HUES6 (cell line): ENCODE measurements around the gene BIN1.

Experiments used
- H3K27ac ChIP-seq: 2 replicates; pipeline ENCODE4 v1.7.0; 2013; ENCODE audit warnings: low read depth, mild to moderate bottlenecking, low read length, inconsistent platforms
- H3K27me3 ChIP-seq: 2 replicates; pipeline ENCODE4 v1.6.1; 2013; ENCODE audit warnings: low read length; ENCODE audit not compliant: control insufficient read depth, insufficient read depth
- H3K36me3 ChIP-seq: 2 replicates; pipeline ENCODE4 v1.6.1; 2013; ENCODE audit warnings: low read length; ENCODE audit not compliant: control insufficient read depth, insufficient read depth
- H3K4me1 ChIP-seq: 2 replicates; pipeline ENCODE4 v1.6.1; 2013; ENCODE audit warnings: low read length; ENCODE audit not compliant: control insufficient read depth, insufficient read depth
- H3K4me3 ChIP-seq: 2 replicates; pipeline ENCODE4 v1.5.1; 2013; ENCODE audit warnings: low read depth, low read length
- H3K9ac ChIP-seq: one replicate; pipeline ENCODE4 v1.6.1; 2013; ENCODE audit warnings: mild to moderate bottlenecking, low read length
- H3K9me3 ChIP-seq: 2 replicates; pipeline ENCODE4 v1.6.1; 2013; ENCODE audit warnings: low read depth, low read length; ENCODE audit not compliant: control insufficient read depth, insufficient read depth

Gene BIN1

GRCh38 chr2:127145280-127145895, 38.4 kb upstream of the BIN1 start:
- Histone ChIP-seq H3K4me1 (peaks cover 10% of the 10 kb centered on the region; the same call in 1 of the 2 replicates), H3K27ac (no peak overlapping the region), H3K36me3 (no peaks in the 10 kb centered on the region), H3K9me3 (no peaks in the 10 kb centered on the region), H3K4me3 (no peak overlapping the region), H3K27me3 (no peaks in the 10 kb centered on the region), H3K9ac (no peak overlapping the region)

GRCh38 chr2:127143841-127144782, 37.2 kb upstream of the BIN1 start:
- Histone ChIP-seq H3K36me3 (no peaks in the 10 kb centered on the region), H3K4me1 (peaks cover 10% of the 10 kb centered on the region; the same call in 1 of the 2 replicates), H3K27me3 (no peaks in the 10 kb centered on the region), H3K9ac (no peak overlapping the region), H3K4me3 (no peak overlapping the region), H3K27ac (no peak overlapping the region), H3K9me3 (peaks cover 2% of the 10 kb centered on the region; the same call in 1 of the 2 replicates)

- Histone ChIP-seq H3K9ac (no peak overlapping the region), H3K4me3 (no peak overlapping the region), H3K36me3 (no peaks in the 10 kb centered on the region), H3K27me3 (no peaks in the 10 kb centered on the region), H3K9me3 (peaks cover 3% of the 10 kb centered on the region; the same call in 1 of the 2 replicates), H3K27ac (no peak overlapping the region), H3K4me1 (peaks cover 10% of the 10 kb centered on the region; the same call in 1 of the 2 replicates)
Observed at GRCh38 chr2:127142663-127143630, 36.0 kb upstream of the BIN1 start.

GRCh38 chr2:127140538-127140937, 33.6 kb upstream of the BIN1 start:
- no peaks in the 10 kb centered on the region for H3K27me3 ChIP-seq
- no peak overlapping the region for H3K4me3 ChIP-seq
- H3K36me3 ChIP-seq, result no peaks in the 10 kb centered on the region
- H3K27ac ChIP-seq, result no peak overlapping the region
- H3K4me1 ChIP-seq, result peaks cover 6% of the 10 kb centered on the region; the same call in 1 of the 2 replicates
- H3K9ac ChIP-seq, result no peak overlapping the region
- H3K9me3 ChIP-seq, result peaks cover 3% of the 10 kb centered on the region; the same call in 1 of the 2 replicates

- Histone ChIP-seq H3K27ac (no peak overlapping the region), H3K36me3 (no peaks in the 10 kb centered on the region), H3K27me3 (no peaks in the 10 kb centered on the region), H3K9me3 (peaks cover 3% of the 10 kb centered on the region; the same call in 1 of the 2 replicates), H3K9ac (no peak overlapping the region), H3K4me1 (peaks cover 6% of the 10 kb centered on the region; the same call in 1 of the 2 replicates), H3K4me3 (no peak overlapping the region)
Observed at GRCh38 chr2:127139766-127140165, 32.8 kb upstream of the BIN1 start.

GRCh38 chr2:127138281-127138680, 31.3 kb upstream of the BIN1 start:
- H3K9me3 ChIP-seq, result peaks cover 3% of the 10 kb centered on the region; the same call in 1 of the 2 replicates
- H3K27ac ChIP-seq, result no peak overlapping the region
- no peaks in the 10 kb centered on the region; the same call in 1 of the 2 replicates for H3K4me1 ChIP-seq
- H3K9ac ChIP-seq, result no peak overlapping the region
- no peaks in the 10 kb centered on the region for H3K36me3 ChIP-seq
- H3K27me3 ChIP-seq, result no peaks in the 10 kb centered on the region
- no peak overlapping the region for H3K4me3 ChIP-seq

- no peaks in the 10 kb centered on the region for H3K4me1 ChIP-seq
- no peak overlapping the region for H3K27ac ChIP-seq
- H3K27me3 ChIP-seq, result no peaks in the 10 kb centered on the region
- H3K9ac ChIP-seq, result no peak overlapping the region
- no peaks in the 10 kb centered on the region for H3K36me3 ChIP-seq
- H3K9me3 ChIP-seq, result peaks cover 3% of the 10 kb centered on the region; the same call in 1 of the 2 replicates
- no peak overlapping the region for H3K4me3 ChIP-seq
Observed at GRCh38 chr2:127137741-127138140, 30.8 kb upstream of the BIN1 start.

- Histone ChIP-seq H3K27ac (no peak overlapping the region), H3K9ac (no peak overlapping the region), H3K9me3 (peaks cover 3% of the 10 kb centered on the region; the same call in 1 of the 2 replicates), H3K27me3 (no peaks in the 10 kb centered on the region), H3K36me3 (no peaks in the 10 kb centered on the region), H3K4me3 (no peak overlapping the region), H3K4me1 (no peaks in the 10 kb centered on the region)
Observed at GRCh38 chr2:127137225-127137624, 30.3 kb upstream of the BIN1 start.

- H3K4me1 ChIP-seq, result no peaks in the 10 kb centered on the region
- H3K9ac ChIP-seq, result no peak overlapping the region
- H3K4me3 ChIP-seq, result no peak overlapping the region
- H3K9me3 ChIP-seq, result peaks cover 3% of the 10 kb centered on the region; the same call in 1 of the 2 replicates
- no peaks in the 10 kb centered on the region for H3K36me3 ChIP-seq
- no peaks in the 10 kb centered on the region for H3K27me3 ChIP-seq
- no peak overlapping the region for H3K27ac ChIP-seq
Observed at GRCh38 chr2:127134833-127135830, 28.2 kb upstream of the BIN1 start.
